ENCODE measurements around the gene MTHFD2L.
"Not testable (repeated sequence)": the region's sequence is repeated elsewhere in the genome, so short reads cannot be mapped to it uniquely, and the experiment has no call there.

Gene MTHFD2L

DNA sequence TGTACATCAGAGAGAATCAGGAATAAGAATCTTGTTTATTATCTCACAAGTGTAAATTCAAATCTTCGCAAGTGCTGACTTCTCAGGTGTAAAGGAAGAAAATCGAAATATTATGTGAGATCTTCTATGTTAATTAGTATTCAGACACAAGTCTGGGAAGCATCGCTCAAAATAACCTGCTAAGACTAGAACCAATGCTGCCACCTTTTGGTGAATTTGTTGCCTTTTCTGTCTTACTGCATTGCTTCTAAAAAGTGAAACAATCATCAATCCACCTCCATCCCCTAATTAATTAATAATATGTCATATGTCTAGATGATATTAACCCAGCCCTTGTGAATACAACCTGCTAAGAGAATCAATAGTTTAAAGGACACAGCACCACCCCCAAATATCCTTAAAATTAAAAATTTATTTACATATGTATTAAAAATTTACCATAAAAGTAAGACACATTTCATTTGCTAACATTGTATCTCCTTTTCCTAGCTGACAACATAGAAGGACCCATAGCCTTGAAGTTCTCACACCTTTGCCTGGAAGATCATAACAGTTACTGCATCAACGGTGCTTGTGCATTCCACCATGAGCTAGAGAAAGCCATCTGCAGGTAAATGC, 153.9 kb downstream of the MTHFD2L start:
- DNase-seq = peak; percentile 26

GRCh38 chr4:74314329-74314728, 156.4 kb downstream of the MTHFD2L start:
- no peak for DNase-seq

- DNase-seq = no peak
These were observed 157.0 kb downstream of the MTHFD2L start for GRCh38 chr4:74314944-74315343.

DNA sequence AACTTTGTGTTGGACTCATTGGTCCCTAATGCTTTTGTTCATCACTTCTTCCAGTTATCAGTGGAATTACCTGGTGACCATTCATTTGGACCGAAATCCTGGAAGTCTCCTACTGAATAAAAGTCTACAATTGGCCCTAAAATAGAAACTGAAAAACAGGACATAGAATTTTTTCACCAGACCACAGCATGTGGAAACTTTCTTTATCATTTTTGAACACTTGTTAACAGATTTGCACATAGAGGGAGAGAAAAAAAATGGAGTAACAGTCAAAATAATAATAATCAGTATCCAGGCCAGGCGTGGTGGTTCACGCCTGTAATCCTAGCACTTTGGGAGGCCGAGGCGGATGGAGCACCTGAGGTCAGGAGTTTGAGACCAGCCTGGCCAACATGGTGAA, 157.5 kb downstream of the MTHFD2L start:
- no peak for DNase-seq

DNA sequence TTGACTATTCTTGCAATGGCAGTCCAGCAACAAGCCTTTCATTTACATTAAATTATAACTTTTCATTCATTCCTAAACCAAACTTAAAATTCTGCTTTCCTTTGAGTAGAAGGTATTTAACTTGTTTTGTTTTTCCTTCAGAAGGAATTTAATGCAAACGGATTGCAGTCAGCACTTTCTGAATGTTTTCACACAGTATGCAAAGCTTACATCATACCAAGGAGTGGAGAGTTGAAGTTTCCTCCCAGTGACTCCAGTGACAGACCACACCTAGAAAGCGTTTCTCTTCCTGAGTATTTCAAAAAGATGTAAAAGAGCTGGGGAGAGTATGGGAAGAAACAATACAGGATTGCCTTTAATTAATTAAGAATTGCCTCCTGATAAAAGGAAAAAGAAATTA, 158.5 kb downstream of the MTHFD2L start:
- DNase-seq = no peak

GRCh38 chr4:74317616-74318246, 159.8 kb downstream of the MTHFD2L start:
- no peak for DNase-seq

GRCh38 chr4:74318276-74318675, 160.4 kb downstream of the MTHFD2L start:
- DNase-seq = no peak

- no peak for DNase-seq
These were observed 161.6 kb downstream of the MTHFD2L start for GRCh38 chr4:74319470-74319869.

- peak; percentile 25 for DNase-seq
These were observed 162.7 kb downstream of the MTHFD2L start for GRCh38 chr4:74320559-74321118.

DNA sequence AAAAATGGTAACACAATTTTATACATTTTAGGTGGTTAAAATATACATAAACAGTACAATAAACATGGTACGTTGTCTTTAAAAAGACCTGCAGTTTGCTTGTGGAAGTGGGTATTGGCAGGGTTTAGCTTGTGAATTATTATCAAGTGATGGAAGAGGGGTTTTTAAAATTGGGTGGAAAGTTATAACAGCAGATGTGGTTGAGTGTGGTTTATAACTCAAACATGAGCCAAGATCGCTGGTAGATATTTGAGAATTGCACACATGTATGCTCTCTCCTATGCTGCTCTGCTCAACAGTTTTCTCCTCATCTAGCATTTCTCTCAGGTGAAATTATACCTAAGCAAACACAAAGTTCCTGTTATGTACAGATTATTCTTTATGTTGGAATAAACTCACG, 164.4 kb downstream of the MTHFD2L start:
- DNase-seq = no peak

DNA sequence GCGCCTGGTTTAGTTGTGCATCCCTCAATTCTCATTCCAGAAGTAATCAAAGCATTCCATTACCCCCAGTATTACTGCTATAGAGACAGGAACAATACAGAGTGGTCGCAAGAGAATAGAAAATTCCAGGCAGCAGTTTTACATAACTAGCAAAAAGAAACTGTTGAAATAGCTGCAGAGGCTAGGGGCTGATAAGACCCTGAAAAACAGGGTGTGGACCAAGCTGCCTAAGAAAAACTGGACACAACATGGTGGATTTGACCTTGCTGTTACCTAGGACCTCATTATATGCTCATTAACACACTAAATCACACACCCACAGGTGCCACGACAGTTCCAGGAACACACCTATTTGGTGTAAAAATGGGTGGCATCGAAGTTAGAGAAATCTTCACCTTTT, 165.7 kb downstream of the MTHFD2L start:
- no peak for DNase-seq

DNA sequence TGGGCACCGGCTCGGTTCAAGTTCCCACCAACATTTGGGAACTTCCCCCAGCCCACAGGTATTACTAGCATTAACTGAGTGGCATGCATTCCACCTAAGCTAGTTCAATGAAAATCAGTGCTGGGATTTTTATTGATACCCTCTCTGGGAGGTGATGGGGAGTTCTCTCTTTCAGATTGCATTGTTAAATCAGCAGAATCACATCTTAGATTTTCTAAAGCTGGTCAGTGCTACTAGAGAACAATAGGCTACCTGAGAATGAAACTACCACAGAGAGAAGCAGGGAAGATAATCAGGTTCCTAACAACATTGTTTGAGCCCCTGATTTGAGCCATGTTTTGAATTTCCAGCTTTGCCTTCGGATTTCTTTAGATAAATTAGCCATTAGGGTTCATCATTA, 166.3 kb downstream of the MTHFD2L start:
- no peak for DNase-seq

DNA sequence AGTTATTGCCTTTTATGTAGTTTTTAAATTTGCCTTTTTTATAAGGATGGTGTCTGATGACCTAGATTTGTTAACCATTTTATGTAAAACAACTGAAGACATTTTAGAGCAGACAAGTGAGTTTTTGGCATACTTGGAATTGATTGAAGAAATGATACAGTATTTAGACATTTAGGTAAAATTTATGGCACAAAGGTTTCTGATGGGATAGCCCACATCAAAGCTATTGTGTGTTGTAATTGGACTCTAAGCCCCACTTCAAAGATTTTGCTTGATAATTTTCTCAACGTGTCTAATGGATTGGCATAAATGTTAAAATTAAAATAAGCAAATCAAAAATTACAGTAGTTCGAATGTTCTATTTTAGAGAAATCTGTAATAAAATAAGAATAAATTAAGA, 168.0 kb downstream of the MTHFD2L start:
- DNase-seq = no peak

- DNase-seq = no peak
These were observed 169.8 kb downstream of the MTHFD2L start for GRCh38 chr4:74327762-74328161.

GRCh38 chr4:74328501-74328900, 170.6 kb downstream of the MTHFD2L start:
- no peak for DNase-seq

DNA sequence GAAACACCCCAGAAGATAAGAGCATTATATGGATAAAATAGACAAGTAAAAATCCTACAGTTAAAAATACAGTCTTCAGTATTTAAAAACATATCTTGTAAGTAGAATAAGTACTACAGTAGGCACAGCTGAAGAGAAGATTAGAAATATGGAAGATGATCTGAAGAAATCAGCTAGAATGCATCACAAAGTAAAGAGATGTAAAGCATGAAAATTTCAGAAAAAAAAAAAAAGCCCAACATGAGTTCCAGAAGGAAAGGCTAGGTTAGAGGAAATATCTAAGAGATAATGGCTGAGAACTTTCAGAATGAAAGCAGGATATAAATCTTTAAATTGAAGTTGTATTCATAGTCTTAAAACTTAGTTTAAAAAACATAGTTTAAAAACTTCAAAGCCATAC, 171.4 kb downstream of the MTHFD2L start:
- DNase-seq = no peak

DNA sequence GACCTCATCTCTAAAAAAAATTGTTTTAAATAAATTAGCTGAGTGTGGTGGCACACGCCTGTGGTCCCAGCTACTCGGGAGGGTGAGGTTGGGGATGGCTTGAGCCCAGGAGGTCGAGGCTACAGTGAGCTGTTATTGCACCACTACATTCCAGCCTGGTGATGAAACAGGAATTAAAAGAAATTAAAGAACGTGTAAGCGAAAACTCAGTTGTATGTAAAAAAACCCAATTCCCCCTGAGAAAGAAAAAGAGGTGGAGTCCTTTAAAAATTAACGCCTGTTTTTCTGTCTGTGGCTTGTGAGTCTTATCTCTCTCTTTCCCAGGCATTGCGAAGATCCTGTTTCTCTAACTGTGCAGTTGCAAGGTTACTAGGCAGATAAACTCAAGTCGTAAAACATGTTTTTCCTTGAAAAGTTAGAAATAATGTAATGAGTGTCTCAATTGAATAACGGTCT, 172.4 kb downstream of the MTHFD2L start:
- no peak for DNase-seq

GRCh38 chr4:74331252-74331651, 173.3 kb downstream of the MTHFD2L start:
- no peak for DNase-seq

DNA sequence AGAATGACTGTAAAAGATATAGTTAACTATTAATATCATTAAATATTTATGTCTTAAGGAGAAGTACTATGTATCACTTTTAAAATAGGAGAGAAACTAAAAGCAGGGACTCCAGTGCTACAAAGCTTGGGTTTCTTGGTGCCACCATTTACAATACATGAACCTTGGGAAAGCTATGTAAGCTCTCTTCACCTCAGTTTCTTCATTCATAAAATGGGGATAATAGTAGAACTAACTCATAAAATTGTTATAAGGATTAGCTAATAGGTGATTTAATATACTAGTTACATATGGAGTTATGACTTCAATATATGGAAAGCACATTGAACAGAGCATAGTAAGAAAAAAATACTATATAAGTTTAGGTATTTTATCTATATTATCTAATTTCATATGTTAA, 174.0 kb downstream of the MTHFD2L start:
- DNase-seq = no peak

DNA sequence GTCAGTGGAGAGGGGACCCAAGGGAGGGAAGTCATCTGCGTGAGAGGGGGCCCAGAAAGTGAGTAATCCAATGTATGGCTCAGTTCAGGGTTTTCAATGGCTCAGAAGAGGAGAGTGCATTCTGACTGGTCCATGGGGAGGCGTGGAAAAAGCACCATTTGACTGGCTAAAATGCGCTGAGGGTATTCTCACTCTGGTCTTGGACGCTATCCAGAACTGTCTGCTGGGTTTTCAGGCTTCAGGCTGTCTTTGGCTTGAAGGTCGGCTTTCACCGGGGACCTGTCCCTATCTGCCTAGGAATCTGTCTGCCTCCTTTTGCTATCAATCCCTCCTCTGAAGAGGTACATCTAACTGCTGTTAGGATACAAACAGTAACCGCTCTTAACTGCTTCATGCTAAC, 176.7 kb downstream of the MTHFD2L start:
- DNase-seq = no peak

GRCh38 chr4:74335341-74336021, 177.6 kb downstream of the MTHFD2L start:
- DNase-seq = no peak

GRCh38 chr4:74338792-74339333, 180.9 kb downstream of the MTHFD2L start:
- DNase-seq = no peak

DNA sequence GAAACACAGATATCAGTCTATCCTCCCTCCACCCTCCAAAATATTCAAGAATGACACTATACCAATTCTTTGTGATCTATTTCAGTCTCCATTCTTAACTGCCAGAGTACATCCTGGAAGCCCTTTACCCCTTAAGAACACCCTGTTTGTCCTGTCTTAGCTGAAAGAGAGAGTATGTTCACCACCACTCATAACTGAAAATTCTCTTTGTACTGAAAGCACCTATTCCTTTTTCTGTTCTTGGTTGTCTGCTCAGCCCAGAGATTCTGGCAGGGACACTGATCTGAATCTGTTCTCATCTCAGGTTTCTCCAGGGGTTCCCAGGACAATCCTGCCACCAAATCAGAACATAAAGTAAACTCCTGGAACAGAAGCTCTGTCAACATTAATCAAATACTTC, 181.6 kb downstream of the MTHFD2L start:
- no peak for DNase-seq

DNA sequence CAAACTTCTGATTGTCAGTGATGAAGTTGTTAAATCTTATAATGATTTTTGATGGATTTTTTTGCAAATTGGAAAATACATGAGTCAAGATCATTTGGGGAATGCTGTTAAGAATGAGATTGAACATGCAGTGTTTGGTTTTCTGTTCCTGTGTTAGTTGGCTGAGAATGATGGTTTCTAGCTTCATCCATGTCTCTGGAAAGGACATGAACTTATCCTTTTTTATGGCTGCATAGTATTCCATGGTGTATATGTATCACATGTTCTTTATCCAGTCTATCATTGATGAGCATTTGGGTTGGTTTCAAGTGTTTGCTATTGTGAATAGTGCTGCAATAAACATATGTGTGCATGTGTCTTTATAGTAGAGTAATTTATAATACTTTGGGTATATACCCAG, 182.5 kb downstream of the MTHFD2L start:
- DNase-seq = not testable (repeated sequence)

Data from stimulated activated CD4-positive, alpha-beta T cell treated with anti-CD3 and anti-CD28 coated beads, Interleukin-4, amount 100 ng/mL, for 24 hours (primary cell).